NT2/D1 (cell line): ENCODE measurements around the gene S100A8.

Experiments used
- DNase-seq: peaks from one replicate; pipeline ENCODE4 v3.0.0-alpha.2; 2011; ENCODE audit warnings: low read depth, low spot score
- H3K27me3 ChIP-seq: 2 replicates; pipeline ENCODE4 v1.6.0; 2011; ENCODE audit warnings: mild to moderate bottlenecking; ENCODE audit not compliant: insufficient read length, insufficient read depth
- H3K36me3 ChIP-seq: 2 replicates; pipeline ENCODE4 v1.6.1; 2011; ENCODE audit warnings: mild to moderate bottlenecking, low read length, mixed read lengths; ENCODE audit not compliant: insufficient read depth, insufficient read length
- H3K4me1 ChIP-seq: 2 replicates; pipeline ENCODE4 v1.5.1; 2011; ENCODE audit not compliant: insufficient read depth, insufficient read length
- H3K4me3 ChIP-seq: 2 replicates; pipeline ENCODE4 v1.5.1; 2011; ENCODE audit warnings: low read depth; ENCODE audit not compliant: insufficient read length
- H3K9ac ChIP-seq: 2 replicates; pipeline ENCODE4 v1.6.0; 2011; ENCODE audit warnings: low read depth; ENCODE audit not compliant: insufficient read length
- H3K9me3 ChIP-seq: 2 replicates; pipeline ENCODE4 v1.5.1; 2011; ENCODE audit warnings: mild to moderate bottlenecking, low read length; ENCODE audit not compliant: insufficient read depth
- SUZ12 ChIP-seq: IDR thresholded peaks from 2 replicates; pipeline ENCODE4 v1.6.1; 2011; ENCODE audit not compliant: insufficient read length, insufficient read depth; ENCODE audit errors: extremely low read depth
- YY1 ChIP-seq: IDR thresholded peaks from 2 replicates; pipeline ENCODE4 v1.6.1; 2011; ENCODE audit not compliant: insufficient read length, insufficient read depth
- ZNF274 ChIP-seq: IDR thresholded peaks from 2 replicates; pipeline ENCODE4 v1.6.1; 2011; ENCODE audit warnings: mild to moderate bottlenecking, low read depth, low read length

Gene S100A8

GRCh38 chr1:153431427-153431826 lies 40.6 kb upstream of the S100A8 start:
- TF ChIP-seq SUZ12 (no peak), ZNF274 (no peak), YY1 (no peak)
- Histone ChIP-seq H3K36me3 (no peaks in the 10 kb centered on the region), H3K9ac (no peak overlapping the region), H3K27me3 (no peaks in the 10 kb centered on the region), H3K4me1 (no peaks in the 10 kb centered on the region), H3K9me3 (no peaks in the 10 kb centered on the region), H3K4me3 (no peak overlapping the region)
- no peak for DNase-seq

GRCh38 chr1:153431002-153431401 lies 40.1 kb upstream of the S100A8 start:
- TF ChIP-seq SUZ12 (no peak), YY1 (no peak), ZNF274 (no peak)
- Histone ChIP-seq H3K4me3 (no peak overlapping the region), H3K27me3 (no peaks in the 10 kb centered on the region), H3K4me1 (no peaks in the 10 kb centered on the region), H3K9me3 (no peaks in the 10 kb centered on the region), H3K9ac (no peak overlapping the region), H3K36me3 (no peaks in the 10 kb centered on the region)
- DNase-seq = no peak

GRCh38 chr1:153430561-153430960 lies 39.7 kb upstream of the S100A8 start:
- Histone ChIP-seq H3K9ac (no peak overlapping the region), H3K4me1 (no peaks in the 10 kb centered on the region), H3K9me3 (no peaks in the 10 kb centered on the region), H3K27me3 (peaks cover 4% of the 10 kb centered on the region), H3K36me3 (no peaks in the 10 kb centered on the region), H3K4me3 (no peak overlapping the region)
- TF ChIP-seq SUZ12 = no peak
- no peak for TF ChIP-seq YY1
- no peak for TF ChIP-seq ZNF274
- DNase-seq = no peak

GRCh38 chr1:153430166-153430553 lies 39.3 kb upstream of the S100A8 start:
- TF ChIP-seq ZNF274 (no peak), SUZ12 (no peak), YY1 (no peak)
- H3K4me1 ChIP-seq = no peaks in the 10 kb centered on the region
- no peaks in the 10 kb centered on the region for H3K36me3 ChIP-seq
- no peak overlapping the region for H3K9ac ChIP-seq
- DNase-seq = no peak
- H3K4me3 ChIP-seq = no peak overlapping the region
- H3K9me3 ChIP-seq = no peaks in the 10 kb centered on the region
- H3K27me3 ChIP-seq = peaks cover 4% of the 10 kb centered on the region

- Histone ChIP-seq H3K4me3 (no peak overlapping the region), H3K36me3 (no peaks in the 10 kb centered on the region), H3K9me3 (no peaks in the 10 kb centered on the region), H3K9ac (no peak overlapping the region), H3K4me1 (no peaks in the 10 kb centered on the region), H3K27me3 (peaks cover 11% of the 10 kb centered on the region)
- no peak for DNase-seq
- no peak for TF ChIP-seq SUZ12
- TF ChIP-seq ZNF274 = no peak
- TF ChIP-seq YY1 = no peak
Measured at GRCh38 chr1:153429266-153430165, 38.6 kb upstream of the S100A8 start.

GRCh38 chr1:153428791-153429190 lies 37.9 kb upstream of the S100A8 start:
- H3K27me3 ChIP-seq = peaks cover 16% of the 10 kb centered on the region
- H3K9ac ChIP-seq = no peak overlapping the region
- no peak overlapping the region for H3K4me3 ChIP-seq
- no peak for DNase-seq
- TF ChIP-seq YY1 (no peak), ZNF274 (no peak), SUZ12 (no peak)
- H3K9me3 ChIP-seq = no peaks in the 10 kb centered on the region
- H3K4me1 ChIP-seq = no peaks in the 10 kb centered on the region
- no peaks in the 10 kb centered on the region for H3K36me3 ChIP-seq

- Histone ChIP-seq H3K27me3 (peaks cover 22% of the 10 kb centered on the region), H3K9me3 (no peaks in the 10 kb centered on the region), H3K36me3 (no peaks in the 10 kb centered on the region), H3K9ac (no peak overlapping the region), H3K4me1 (no peaks in the 10 kb centered on the region), H3K4me3 (no peak overlapping the region)
- TF ChIP-seq YY1 (no peak), SUZ12 (no peak), ZNF274 (no peak)
- no peak for DNase-seq
Measured at GRCh38 chr1:153428073-153428638, 37.3 kb upstream of the S100A8 start.
